GM18519 (cell line): ENCODE data around the gene PCDH7.

Experiments used
- ATAC-seq: cut with Tn5 transposase; IDR thresholded peaks from one replicate; pipeline ENCODE4 v1.9.1; 2021; ENCODE audit warnings: mild to moderate bottlenecking, moderate library complexity; ENCODE audit not compliant: unreplicated experiment, low FRiP score

PCDH7 gene

DNA sequence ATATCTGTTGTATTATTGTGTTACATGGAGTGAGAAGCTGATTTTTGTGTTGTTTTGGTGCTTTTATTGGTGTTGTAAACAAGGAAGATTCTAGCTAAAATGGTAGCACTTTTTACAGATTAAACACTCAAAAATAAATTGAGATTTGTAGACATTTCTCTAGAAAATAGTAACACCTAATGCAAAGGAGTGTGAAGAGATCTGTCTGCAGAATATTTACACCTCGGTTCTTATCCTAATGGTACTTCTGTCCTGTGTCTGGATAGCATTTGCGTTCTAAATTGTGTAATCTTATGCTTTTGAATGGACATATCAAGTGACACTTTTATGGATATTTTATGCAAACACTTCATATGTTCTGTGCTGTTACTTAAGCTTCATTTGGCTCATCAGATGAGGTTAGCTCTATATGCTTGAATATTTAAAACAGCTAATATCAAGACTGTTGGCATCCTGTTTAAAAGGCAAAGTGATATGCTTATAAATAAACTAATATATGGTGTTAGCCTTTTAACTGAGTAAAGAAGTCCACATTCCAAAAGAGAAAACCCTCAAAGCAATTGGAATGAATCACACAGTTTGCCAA, 6.0 kb downstream of the PCDH7 start:
- no peak for ATAC-seq

DNA sequence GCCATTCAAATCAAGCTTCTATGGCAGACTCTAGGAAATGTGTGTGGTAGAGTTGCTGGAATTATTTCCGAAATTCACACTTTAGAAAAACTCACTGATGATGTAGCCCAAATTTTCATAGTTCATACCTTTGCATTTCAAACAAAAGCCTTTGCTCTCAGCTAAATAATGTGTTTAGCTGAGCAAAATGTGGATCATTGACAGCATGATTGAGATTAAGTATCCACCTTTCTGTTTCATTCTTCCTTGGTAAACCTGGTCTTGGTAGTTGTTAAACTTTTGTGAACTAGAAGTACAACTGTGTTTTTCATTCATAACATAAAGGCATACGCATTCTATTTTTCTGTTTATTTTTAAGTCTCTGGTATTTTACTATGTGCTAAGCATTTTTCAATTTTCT, 7.2 kb downstream of the PCDH7 start:
- ATAC-seq, result no peak

DNA sequence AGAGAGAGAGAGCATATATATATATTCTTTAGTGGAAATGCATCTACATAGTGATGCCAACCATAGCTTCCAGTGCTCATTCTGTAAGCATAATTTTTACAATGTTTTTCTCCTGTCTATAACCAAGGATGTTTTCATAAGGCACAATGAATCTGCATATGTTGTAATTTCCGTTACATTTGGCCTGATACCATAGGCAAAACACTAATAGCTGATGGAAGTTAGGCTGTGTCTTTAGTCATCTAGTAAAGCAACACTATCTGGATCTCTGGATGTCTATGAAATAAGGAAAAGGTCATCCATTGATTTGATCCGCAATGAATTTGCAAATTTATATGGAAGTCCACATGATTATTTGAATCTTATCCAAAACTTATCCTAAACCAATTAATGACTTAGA, 8.1 kb downstream of the PCDH7 start:
- no peak for ATAC-seq

DNA sequence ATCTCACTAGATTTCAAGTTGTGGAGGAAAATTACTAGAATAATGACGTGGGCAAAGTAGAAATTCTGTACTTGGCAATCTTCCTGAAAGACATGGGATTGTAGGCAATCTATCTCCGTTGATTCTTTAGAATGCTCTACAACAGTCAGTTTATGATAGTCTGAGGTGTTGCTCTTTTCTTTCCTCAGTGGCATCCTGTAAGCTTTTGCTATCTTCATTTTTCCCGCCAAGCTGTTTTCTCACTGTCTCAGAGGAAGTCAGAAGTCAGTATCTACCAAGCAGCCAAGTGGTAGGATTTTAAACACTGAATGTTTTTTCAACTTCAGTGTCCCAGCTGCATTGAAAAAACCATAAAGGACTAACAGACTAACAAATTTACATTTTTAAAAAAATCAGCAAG, 23.7 kb downstream of the PCDH7 start:
- no peak for ATAC-seq

DNA sequence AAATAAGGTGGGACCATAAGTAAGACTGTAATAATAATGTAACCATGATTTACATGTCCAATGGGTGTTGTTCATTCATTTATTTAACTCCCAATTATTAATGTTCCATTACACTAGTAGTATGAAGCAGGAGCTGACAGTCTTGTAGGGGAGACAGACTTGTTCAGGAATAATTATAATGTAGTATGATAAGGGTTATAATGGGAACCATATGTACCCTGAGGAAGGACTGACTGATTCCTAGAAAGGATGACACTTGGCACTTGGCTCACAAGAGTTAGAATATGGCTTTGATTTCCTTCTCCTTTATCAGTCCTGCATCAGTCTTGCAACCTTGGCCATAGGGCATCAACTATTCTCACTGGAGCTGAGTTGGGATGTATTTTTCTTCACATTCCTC, 24.2 kb downstream of the PCDH7 start:
- no peak for ATAC-seq

DNA sequence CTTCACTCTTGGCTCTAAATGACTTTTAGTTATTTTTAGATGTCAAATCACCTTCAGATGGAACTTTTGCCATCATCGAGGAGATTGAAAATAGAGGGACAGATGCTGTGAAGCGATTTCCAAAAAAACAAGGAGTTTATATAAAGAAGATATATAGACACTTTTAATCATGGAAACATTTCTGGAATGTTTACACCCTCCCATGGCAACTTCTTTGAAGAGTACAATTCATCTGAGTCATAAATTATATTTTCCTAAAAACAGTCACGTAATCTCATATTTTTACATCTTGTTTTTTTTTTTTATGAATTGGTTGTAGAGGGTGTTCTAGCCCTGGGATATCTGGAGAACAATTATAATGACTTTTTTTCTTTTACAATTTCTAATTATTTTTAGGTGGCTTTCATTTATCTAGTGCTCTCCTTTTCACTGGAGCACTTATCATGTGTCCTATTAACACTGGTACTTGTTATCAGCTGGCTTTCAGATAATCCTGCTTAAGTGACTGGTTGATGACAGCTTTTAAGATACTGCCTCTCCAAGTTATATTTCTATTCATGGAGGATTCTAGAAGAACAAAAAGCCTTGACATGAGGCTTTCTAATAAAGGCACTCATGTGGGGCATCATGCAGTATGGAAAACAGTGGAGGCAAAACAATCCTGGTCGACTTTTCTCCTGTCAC, 24.9 kb downstream of the PCDH7 start:
- no peak for ATAC-seq

DNA sequence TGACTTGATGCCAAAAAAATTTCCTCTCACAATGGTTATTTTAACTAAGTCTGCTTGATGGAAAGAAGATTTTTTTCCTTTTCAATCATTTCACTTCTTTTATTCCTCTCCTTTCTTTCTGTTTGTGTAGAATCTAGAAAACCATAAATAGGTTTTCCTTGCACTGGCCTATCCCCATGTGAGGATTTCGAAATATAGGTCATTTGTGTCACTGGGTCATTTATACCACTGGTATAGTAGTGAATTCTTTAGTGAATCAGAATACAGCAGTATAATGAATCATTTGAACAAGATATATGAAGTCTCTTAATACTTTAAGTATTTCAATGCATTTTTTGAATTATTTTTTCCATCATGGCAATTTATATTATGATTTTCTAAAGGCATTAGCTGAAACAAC, 26.6 kb downstream of the PCDH7 start:
- no peak for ATAC-seq

DNA sequence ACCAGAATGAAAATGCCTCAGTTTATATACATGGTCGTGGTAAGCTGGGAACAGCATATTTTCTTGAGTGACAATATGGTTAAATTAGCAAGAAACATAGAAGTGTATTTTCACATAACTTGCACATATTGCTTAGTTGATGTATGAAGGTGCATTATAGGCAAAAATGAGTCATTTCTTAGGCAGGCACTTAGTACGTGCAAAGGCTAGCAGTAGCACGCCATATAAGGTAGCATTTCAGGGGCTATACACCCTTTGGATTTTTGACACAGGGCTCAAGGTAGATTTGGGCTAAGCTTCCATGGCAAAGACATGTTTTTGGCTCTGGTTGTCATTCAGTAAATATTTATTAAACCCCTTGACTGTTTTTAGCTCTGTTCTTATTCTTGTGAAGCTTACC, 33.1 kb downstream of the PCDH7 start:
- ATAC-seq, result no peak

DNA sequence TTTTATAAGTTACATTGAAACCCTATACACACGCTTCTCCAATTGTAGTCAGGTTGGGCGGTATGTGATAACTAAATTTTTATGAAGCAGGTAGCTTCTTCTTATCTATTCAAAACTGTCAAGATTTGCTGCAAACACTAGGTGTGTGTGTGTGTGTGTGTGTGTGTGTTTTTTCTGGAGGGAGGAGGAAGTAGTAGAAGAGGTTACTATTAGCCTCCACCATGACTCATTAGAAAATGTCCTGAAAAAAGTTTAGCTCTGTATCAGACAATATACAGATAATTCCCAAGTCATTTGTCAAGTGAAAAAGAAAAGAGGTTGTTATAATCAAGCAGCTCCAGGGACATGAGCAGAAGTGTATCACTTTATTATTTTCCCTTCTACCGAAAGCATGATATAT, 33.9 kb downstream of the PCDH7 start:
- ATAC-seq, result no peak

DNA sequence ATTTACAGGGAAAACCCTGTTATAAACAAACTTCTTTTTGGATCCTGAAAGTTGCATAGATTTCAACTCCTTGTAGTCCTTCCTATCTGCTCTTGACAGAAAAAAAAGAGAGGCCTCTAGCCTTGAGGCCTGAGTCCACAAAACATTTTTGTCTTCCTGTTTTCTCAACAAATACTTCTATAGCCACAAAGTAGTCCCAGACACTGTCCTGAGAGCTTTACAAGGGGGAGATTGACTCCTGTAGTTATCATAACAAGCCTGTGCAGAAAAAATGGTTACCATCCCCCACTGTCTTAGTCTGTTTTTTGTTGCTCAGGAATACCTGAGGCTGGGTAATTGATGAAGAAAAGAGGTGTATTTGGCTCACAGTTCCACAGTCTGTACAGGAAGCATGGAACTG, 35.2 kb downstream of the PCDH7 start:
- ATAC-seq, result no peak

DNA sequence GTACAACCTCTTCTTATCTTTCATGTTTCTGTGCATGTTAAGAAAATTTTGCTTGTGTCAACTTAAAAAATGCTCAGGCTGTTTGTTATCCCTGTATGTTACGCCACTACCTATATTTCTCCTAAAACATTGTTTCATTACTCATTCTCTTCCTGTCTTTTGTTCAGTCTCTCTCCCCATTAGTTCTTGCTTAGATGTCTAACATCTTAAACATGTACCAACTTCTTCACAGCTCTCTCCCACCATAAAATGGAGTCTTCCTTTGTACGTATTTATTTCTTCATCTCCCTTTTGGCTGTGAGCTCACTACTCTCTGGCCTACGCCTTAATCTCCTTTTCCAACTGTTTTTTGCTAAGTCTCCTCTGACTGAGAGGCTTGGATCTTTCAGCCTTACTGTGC, 36.4 kb downstream of the PCDH7 start:
- no peak for ATAC-seq

DNA sequence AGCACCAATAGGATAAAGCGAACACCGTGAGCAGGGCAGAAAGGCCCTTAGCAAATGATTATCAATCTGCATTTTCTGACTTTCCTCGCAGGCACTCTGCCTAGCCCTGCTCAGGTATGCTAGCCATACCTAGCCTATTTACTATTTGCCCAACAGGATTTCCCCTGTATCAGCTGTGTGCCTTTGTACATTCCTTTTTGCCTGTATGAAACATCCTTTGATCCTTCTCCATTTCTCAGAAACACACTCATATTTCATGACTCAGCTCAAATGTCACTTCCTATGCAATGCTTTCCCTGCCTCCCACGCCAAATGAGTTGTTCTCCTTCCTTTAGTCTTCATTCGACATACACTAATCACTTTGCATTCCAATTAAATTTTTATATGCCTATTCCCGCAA, 37.2 kb downstream of the PCDH7 start:
- no peak for ATAC-seq

DNA sequence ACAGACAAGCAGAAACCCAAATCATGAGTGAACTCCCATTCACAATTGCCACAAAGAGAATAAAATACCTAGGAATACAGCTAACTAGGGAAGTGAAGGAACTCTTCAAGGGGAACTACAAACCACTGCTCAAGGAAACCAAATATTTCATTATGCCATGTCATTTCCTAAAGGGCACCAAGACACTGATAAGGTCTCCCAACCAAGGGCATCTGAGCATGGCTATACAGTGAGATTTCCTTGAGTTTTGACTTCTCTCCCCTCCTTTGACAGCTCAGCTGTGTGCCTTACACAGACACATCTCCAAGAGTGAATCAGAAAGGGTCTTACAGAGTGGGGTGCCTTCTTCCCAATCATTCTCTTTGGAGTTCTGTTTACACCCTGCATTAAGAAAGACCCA, 40.4 kb downstream of the PCDH7 start:
- no peak for ATAC-seq

DNA sequence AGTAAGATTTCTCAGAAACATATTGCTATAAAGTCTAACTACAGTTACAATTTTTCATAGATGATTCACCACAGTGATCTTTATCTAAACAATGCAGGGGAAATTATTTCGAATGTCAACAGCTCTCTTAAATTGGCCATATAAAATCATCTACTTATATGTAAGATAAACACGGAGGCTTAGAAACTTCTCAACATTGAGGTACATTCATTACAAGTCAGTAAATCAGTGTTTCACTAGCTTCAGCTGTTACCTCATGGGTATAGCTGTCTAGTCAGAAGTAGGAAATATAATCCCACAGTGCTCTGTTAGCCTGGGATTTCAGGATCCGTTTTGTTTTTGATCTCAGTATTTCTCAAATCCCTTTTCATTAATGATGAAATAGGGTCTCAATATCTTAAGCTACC, 43.2 kb downstream of the PCDH7 start:
- ATAC-seq, result no peak

DNA sequence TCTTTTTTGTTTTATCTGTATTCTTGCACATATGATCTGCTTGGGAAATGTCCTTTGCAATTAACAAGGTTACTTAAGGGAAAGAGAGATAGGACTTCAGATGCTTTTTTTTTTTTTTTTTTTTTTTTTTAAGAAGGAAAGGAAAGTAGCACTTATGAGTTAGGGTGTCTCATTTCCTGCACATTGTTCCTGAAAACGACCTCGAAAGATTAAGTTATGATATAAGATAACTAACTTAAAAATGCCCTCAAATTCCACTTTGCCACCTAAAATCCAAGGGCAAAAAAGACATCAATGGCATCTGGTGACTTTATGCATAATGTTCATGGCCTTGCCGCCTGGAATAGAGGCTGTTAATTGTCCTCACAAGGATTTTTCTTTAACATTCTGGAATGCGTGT, 44.9 kb downstream of the PCDH7 start:
- ATAC-seq, result no peak

DNA sequence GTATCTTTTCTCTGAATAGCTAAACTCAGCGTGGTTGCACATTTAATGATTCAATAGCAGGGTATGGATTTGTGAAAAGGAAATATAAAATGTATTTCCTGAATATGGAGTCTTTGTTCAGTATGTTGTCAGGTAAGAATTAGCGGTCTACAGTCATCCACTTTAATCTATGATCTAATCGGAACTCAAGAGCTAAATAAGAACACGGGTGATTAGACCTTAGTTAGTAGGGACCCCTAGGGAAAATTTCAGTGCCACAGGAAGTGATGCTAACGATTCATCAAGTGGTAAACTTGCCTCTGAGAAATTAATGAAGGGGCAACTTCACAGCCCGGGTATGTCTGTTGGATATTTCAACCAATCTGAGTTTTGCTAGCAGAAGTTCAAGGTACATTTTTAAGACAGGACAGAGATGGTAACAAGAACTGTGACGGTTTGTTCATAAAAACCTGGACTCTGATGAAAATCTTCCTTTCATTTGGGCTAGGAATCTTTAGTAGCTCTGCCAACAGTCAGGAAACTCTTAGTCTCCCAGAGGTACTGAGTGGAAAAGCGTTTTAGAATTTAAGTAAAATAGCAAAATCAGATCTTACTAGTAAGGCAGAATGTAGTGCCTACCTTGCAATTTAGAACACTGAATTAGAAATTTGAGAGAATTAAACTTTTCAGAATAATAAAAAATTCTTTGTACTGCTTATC, 47.1 kb downstream of the PCDH7 start:
- no peak for ATAC-seq

DNA sequence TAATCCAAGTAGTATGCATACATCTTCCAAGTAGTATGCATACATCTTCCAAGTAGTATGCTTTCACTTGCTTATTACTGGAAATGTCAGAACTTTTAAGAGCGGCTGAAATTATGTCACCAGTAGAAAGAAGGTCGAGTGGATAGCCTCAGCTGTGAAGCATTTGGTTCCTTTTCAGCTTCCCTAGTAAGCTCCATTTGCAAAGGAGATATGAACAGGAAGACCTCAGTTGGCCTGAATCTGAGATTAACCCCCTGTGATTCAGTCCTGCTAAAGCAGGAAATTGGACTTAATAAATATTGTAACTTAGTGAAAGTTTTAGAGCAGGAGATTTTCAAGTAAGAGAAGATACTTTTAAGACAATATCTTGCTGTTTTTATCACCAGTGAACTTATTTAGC, 48.1 kb downstream of the PCDH7 start:
- ATAC-seq, result no peak

DNA sequence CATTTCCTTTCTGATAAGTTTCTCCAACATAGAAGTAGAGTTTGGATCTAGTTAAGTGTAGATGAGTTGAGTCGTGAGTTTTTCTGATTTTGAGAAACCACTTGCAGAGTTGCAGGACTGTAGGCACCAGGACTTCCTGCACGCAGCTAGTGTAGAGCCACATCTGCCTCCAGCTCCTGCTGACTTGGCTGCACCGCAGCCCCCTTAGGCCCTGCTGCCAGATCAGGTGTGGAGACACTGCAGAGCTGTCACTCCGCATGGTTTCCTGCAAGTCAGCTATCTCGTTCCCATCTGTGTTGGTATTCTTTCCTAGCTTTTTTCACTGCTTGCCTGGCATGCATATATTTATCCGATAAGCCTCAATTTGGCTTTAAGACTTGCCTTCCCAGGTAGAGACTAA, 48.9 kb downstream of the PCDH7 start:
- no peak for ATAC-seq

DNA sequence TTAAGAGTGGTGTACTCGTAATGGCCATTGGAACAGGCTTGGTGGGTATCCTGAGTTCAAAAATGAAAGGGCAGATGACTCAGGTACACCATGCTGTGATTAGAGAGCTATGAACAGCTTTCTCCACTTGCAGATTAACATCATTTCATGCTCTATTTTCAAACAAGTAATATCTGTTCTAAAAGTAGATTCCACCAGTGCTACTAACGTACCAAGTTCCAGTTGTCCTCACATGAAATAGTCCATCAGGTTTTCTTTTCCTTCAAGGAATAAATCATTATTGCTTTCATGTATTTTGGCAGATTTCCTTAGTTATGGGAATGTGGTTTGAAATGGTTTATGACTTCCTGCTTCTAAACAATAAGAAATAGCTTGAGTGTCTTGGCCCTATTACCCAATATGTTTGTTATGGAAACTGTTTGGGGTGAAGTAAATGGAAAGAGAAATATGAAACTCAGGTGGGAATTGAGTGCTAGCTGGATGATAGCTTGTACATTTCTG, 49.9 kb downstream of the PCDH7 start:
- no peak for ATAC-seq

DNA sequence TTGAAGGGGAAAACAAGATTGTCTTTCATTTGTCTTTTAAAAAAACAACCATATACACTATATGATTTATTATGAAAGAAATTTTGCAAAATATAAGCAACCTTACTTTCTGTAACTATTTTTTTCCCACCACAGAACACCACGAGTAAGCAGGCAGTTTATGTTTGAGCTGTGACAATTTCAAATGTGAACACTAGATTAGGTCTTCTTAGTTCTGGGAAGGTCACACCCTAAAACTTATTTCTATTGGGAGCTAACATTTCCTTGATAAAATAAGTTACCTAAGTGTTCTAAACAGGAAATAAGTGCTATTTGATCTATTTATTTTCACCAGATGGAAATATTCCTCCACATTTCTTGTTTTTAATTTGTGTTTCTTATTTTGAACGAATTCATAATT, 50.6 kb downstream of the PCDH7 start:
- no peak for ATAC-seq

DNA sequence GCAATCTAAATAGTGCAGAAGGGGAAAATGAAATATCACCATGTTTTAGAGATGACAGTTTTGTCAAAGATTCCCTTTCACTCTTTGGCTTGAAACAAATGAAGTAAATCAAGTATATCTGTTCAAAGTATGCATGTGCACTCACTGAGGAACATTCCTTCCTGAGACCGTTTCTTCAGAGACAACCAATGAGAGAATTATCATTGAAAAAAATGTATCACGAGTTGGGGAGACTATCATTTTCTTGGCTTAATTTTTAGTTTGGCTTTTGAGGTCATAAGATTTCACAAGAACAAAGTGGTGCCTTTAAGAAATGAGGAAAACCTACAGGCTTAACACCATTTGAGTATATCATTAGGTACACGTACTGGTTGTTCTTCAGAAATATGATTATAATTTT, 56.3 kb downstream of the PCDH7 start:
- no peak for ATAC-seq

DNA sequence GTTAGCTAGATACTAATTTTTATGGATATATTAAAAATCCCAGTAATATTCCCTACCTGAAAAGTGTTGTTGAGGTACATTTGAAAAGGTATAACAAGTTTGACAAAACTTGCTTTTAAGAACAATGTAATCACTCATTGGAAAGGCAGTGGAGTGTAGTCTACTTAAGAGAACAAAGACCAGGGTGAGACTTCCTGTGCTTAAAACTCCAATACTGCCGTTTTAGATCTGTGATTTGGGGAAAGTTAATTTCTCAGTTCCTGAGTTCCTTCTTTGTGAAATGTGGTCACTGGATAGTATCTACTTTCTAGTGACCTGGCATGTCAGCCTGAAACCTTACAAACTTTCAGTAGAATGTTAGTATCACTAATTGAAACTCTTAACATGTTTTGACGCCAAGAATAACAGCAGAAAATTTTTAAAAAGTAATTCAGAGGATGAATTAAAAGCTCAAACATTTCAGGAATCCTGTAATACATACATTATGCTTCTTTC, 56.8 kb downstream of the PCDH7 start:
- no peak for ATAC-seq
